T-cell (primary cell): ENCODE measurements around the gene TJAP1. TPM values are rescaled to one million over a fixed set of nuclear protein-coding genes. Genes with fewer than 3 reads are reported as not detected.

Source experiments
- ATAC-seq, 4 experiments: fragments of 200-7000 bp in 3 of 4; fragments of 150-1000 bp in 1 of 4; cut with Tn5 transposase; replicated peaks in 1 of 4; 1 replicate in 3 of 4; 2 replicates in 1 of 4; pipeline ENCODE4 v1.10.0; 2021; ENCODE audit warnings: moderate library complexity in 3 of 4, mild to moderate bottlenecking in 2 of 4, moderate number of reproducible peaks in 1 of 4
- CTCF ChIA-PET, 2 donors: fragments of 300-600 bp; sonication (Branson Sonifier 250); formaldehyde crosslinking; loops; one replicate each; lab custom pipeline; 2022; ENCODE audit warnings: antibody characterized with exemption in 2 of 2; lab: Charles Lee
- POLR2A ChIA-PET, 2 donors: fragments of 300-600 bp; sonication (Branson Sonifier 250); formaldehyde crosslinking; loops; one replicate each; lab custom pipeline; 2022; ENCODE audit warnings: antibody characterized with exemption in 2 of 2; lab: Charles Lee
- DNase-seq, 35 experiments: peaks; one replicate each; pipeline versions ENCODE4 v3.0.0 to v3.0.0-alpha.2; 2013 to 2023
- H3K27ac ChIP-seq: one replicate; pipeline ENCODE4 v1.5.1; 2013; ENCODE audit warnings: low read length
- H3K27me3 ChIP-seq, 2 experiments: replicated peaks in 1 of 2; 1 replicate in 1 of 2; 2 replicates in 1 of 2; pipeline versions ENCODE4 v1.6.1 to v1.7.0; 2013; ENCODE audit warnings: low read length in 1 of 2, mixed read lengths in 1 of 2; ENCODE audit not compliant: control insufficient read depth in 2 of 2, insufficient read depth in 2 of 2; ENCODE audit errors: extremely low read depth in 1 of 2
- H3K36me3 ChIP-seq, 2 donors: 1 replicate in 1 of 2; 2 replicates in 1 of 2; pipeline versions ENCODE4 v1.6.1 to v1.7.0; 2013; ENCODE audit warnings: low read length in 1 of 2; ENCODE audit not compliant: control insufficient read depth in 2 of 2, insufficient read depth in 1 of 2; ENCODE audit errors: extremely low read depth in 1 of 2
- H3K4me1 ChIP-seq, 2 experiments: 1 replicate in 1 of 2; 2 replicates in 1 of 2; pipeline versions ENCODE4 v1.6.1 to v1.7.0; 2013; ENCODE audit warnings: low read length in 2 of 2, mixed read lengths in 1 of 2; ENCODE audit not compliant: insufficient read depth in 2 of 2, control insufficient read depth in 1 of 2; ENCODE audit errors: extremely low read depth in 1 of 2
- H3K4me3 ChIP-seq, 2 donors: 1 replicate in 1 of 2; 2 replicates in 1 of 2; pipeline versions ENCODE4 v1.5.1 to v1.7.0; 2013; ENCODE audit warnings: mild to moderate bottlenecking in 2 of 2, low read length in 1 of 2, moderate library complexity in 1 of 2; ENCODE audit not compliant: control insufficient read depth in 1 of 2; ENCODE audit errors: extremely low read depth in 1 of 2
- H3K9me3 ChIP-seq: 2 replicates; pipeline ENCODE4 v1.7.0; 2013
- H3K27ac Mint-ChIP-seq, 2 donors: one replicate each; pipeline ENCODE4 v1.8.0; 2020 to 2021; ENCODE audit warnings: mild to moderate bottlenecking in 2 of 2, mixed read lengths in 2 of 2
- H3K27me3 Mint-ChIP-seq, 2 donors: one replicate each; pipeline ENCODE4 v1.8.0; 2021 to 2022; ENCODE audit warnings: mixed read lengths in 2 of 2
- H3K36me3 Mint-ChIP-seq: one replicate; pipeline ENCODE4 v1.8.0; 2021; ENCODE audit warnings: mixed read lengths
- H3K4me1 Mint-ChIP-seq, 3 donors: one replicate each; pipeline ENCODE4 v1.8.0; 2020 to 2022; ENCODE audit warnings: mixed read lengths in 3 of 3, mild to moderate bottlenecking in 1 of 3
- H3K4me3 Mint-ChIP-seq, 3 donors: one replicate each; pipeline ENCODE4 v1.8.0; 2020 to 2022; ENCODE audit warnings: mild to moderate bottlenecking in 3 of 3, mixed read lengths in 3 of 3, moderate library complexity in 3 of 3
- H3K9me3 Mint-ChIP-seq, 3 donors: one replicate each; pipeline ENCODE4 v1.8.0; 2020 to 2022; ENCODE audit warnings: mixed read lengths in 3 of 3
- WGBS: methylation state at CpG from one replicate; pipeline ENCODE4 v1.1.5; 2013; ENCODE audit warnings: missing lambda C conversion rate; ENCODE audit not compliant: insufficient coverage; 5-methylcytosine and 5-hydroxymethylcytosine counted together
- total RNA-seq, 35 experiments: library from RNA in 6 of 35; stranded (reverse) in 6 of 35; fragments of 120-200 nt in 1 of 35; gene quantifications; one replicate each; pipeline versions ENCODE4 v1.2.1 to v1.2.4 and lab custom pipeline; 2013 to 2026

The TJAP1 gene
- total RNA-seq, 5 donors from 2014 or later (not counting 1 experiment from before 2014, with no cell fraction given) = 30.8 to 51.9 (median 50.6) TPM

GRCh38 chr6:43476746-43477145, 624 bp upstream of the TJAP1 start:
- ATAC-seq = peak in 1 of 4 experiments; percentile 5
- Histone ChIP-seq H3K4me3 (peak overlapping the region; percentile 55 to 78), H3K9me3 (no peaks in the 10 kb centered on the region), H3K27me3 (peaks cover 0 to 4% of the 10 kb centered on the region in 2 experiments), H3K4me1 (peaks cover 11 to 18% of the 10 kb centered on the region in 2 experiments), H3K36me3 (no peaks in the 10 kb centered on the region), H3K27ac (peak overlapping the region; percentile 91)
- no peaks in the 10 kb centered on the region for H3K27me3 Mint-ChIP-seq
- H3K4me3 Mint-ChIP-seq = peak overlapping the region; percentile 92 to 99 (median 93)
- H3K9me3 Mint-ChIP-seq = no peaks in the 10 kb centered on the region
- H3K27ac Mint-ChIP-seq = peak overlapping the region; percentile 75 to 94
- H3K36me3 Mint-ChIP-seq = no peaks in the 10 kb centered on the region
- peaks cover 39 to 44% (median 42%) of the 10 kb centered on the region in 3 donors for H3K4me1 Mint-ChIP-seq
- 63% methylated on average over 2 of the region's 2 CpGs for WGBS
- POLR2A ChIA-PET = interaction anchor here in 1 of 2 donors (0.6 kb wide), 3 partner anchors 21 to 233 kb away, joined by 3 to 14 read pairs (median 7); partner anchors contain the start of gene DLK2
- CTCF ChIA-PET = interaction anchor here in 1 of 2 donors (0.6 to 1.4 kb wide), 2 partner anchors 40 to 462 kb away, joined by 3 to 4 read pairs; partner anchors contain the start of genes POLR1C and YIPF3
- DNase-seq = peak in 1 of 35 experiments; percentile 35

- Mint-ChIP-seq H3K36me3 (peaks cover under 1% of the 10 kb centered on the region), H3K27ac (peak overlapping the region; percentile 75 to 94), H3K9me3 (no peaks in the 10 kb centered on the region), H3K4me1 (peaks cover 48 to 54% (median 49%) of the 10 kb centered on the region in 3 donors), H3K4me3 (peak overlapping the region; percentile 92 to 99 (median 93)), H3K27me3 (no peaks in the 10 kb centered on the region)
- WGBS = 23% methylated on average over 2 of the region's 3 CpGs
- H3K9me3 ChIP-seq = no peaks in the 10 kb centered on the region
- no peak for ATAC-seq
- peak overlapping the region; percentile 91 for H3K27ac ChIP-seq
- peak overlapping the region; percentile 69 to 78 for H3K4me3 ChIP-seq
- peaks cover 0 to 2% of the 10 kb centered on the region in 2 donors for H3K36me3 ChIP-seq
- ChIA-PET CTCF (interaction anchor here in 1 of 2 donors (0.5 to 1.4 kb wide), 2 partner anchors 26 to 39 kb away, joined by 3 read pairs; partner anchors contain the start of genes POLR1C and YIPF3), POLR2A (interaction anchor here (0.5 to 1.1 kb wide), 7 partner anchors 15 to 1238 kb away, joined by 3 to 5 read pairs (median 3); partner anchors contain the start of gene PEX6 (in 1 of the 2))
- peaks cover 11 to 18% of the 10 kb centered on the region in 2 experiments for H3K4me1 ChIP-seq
- peak in 3 of 35 experiments; percentile 15 to 33 (median 16) for DNase-seq
- H3K27me3 ChIP-seq = peaks cover 0 to 4% of the 10 kb centered on the region in 2 experiments
Measured at GRCh38 chr6:43478008-43478372, 620 bp downstream of the TJAP1 start.

GRCh38 chr6:43481075-43481474, 3.7 kb downstream of the TJAP1 start:
- DNase-seq (no peak), ATAC-seq (no peak)
- Mint-ChIP-seq H3K27me3 (no peaks in the 10 kb centered on the region), H3K9me3 (no peaks in the 10 kb centered on the region), H3K27ac (no peak overlapping the region), H3K4me3 (no peak overlapping the region), H3K4me1 (peaks cover 55 to 66% (median 60%) of the 10 kb centered on the region in 3 donors), H3K36me3 (peaks cover 11% of the 10 kb centered on the region)
- Histone ChIP-seq H3K27ac (no peak overlapping the region), H3K36me3 (peaks cover 0 to 6% of the 10 kb centered on the region in 2 donors), H3K27me3 (no peaks in the 10 kb centered on the region), H3K4me1 (peaks cover 11 to 18% of the 10 kb centered on the region in 2 experiments), H3K4me3 (no peak overlapping the region), H3K9me3 (no peaks in the 10 kb centered on the region)
- POLR2A ChIA-PET = interaction anchor here (0.6 to 0.7 kb wide), 4 partner anchors 10 to 1260 kb away, joined by 5 to 15 read pairs (median 8); partner anchors contain the start of gene ABCC10 (in 1 of the 2)
- CTCF ChIA-PET = interaction anchor here in 1 of 2 donors (0.6 to 0.9 kb wide), 2 partner anchors 9 to 82 kb away, joined by 3 to 7 read pairs; no protein-coding TSS in a partner anchor
- no CpG with 5 or more reads among the region's 2 CpGs for WGBS

- Histone ChIP-seq H3K27ac (no peak overlapping the region), H3K36me3 (peaks cover 0 to 6% of the 10 kb centered on the region in 2 donors), H3K27me3 (no peaks in the 10 kb centered on the region), H3K4me1 (peaks cover 10 to 17% of the 10 kb centered on the region in 2 experiments), H3K4me3 (no peak overlapping the region), H3K9me3 (no peaks in the 10 kb centered on the region)
- H3K27ac Mint-ChIP-seq = no peak overlapping the region
- ChIA-PET POLR2A (interaction anchor here (0.6 to 0.7 kb wide), 3 partner anchors 55 to 1261 kb away, joined by 7 to 15 read pairs (median 8); partner anchors contain the start of gene ABCC10 (in 1 of the 2)), CTCF (interaction anchor here in 1 of 2 donors (0.6 kb wide), 1 partner anchor 8 kb away, joined by 7 read pairs; no protein-coding TSS in a partner anchor)
- no peak for ATAC-seq
- DNase-seq = no peak
- H3K27me3 Mint-ChIP-seq = no peaks in the 10 kb centered on the region
- no peaks in the 10 kb centered on the region for H3K9me3 Mint-ChIP-seq
- no peak overlapping the region for H3K4me3 Mint-ChIP-seq
- peaks cover 11% of the 10 kb centered on the region for H3K36me3 Mint-ChIP-seq
- peaks cover 51 to 63% (median 57%) of the 10 kb centered on the region in 3 donors for H3K4me1 Mint-ChIP-seq
- 95% methylated on average over 4 of the region's 11 CpGs for WGBS
Measured at GRCh38 chr6:43481591-43482236, 4.3 kb downstream of the TJAP1 start.

GRCh38 chr6:43488667-43489276, 11.4 kb downstream of the TJAP1 start:
- Mint-ChIP-seq H3K9me3 (no peaks in the 10 kb centered on the region), H3K27ac (no peak overlapping the region), H3K4me3 (no peak overlapping the region), H3K4me1 (peaks cover 19 to 40% (median 27%) of the 10 kb centered on the region in 3 donors), H3K36me3 (peaks cover 14% of the 10 kb centered on the region), H3K27me3 (no peaks in the 10 kb centered on the region)
- Histone ChIP-seq H3K27me3 (no peaks in the 10 kb centered on the region), H3K27ac (no peak overlapping the region), H3K4me1 (peaks cover 0 to 18% of the 10 kb centered on the region in 2 experiments), H3K36me3 (peaks cover 0 to 22% of the 10 kb centered on the region in 2 donors), H3K9me3 (no peaks in the 10 kb centered on the region), H3K4me3 (no peak overlapping the region)
- CTCF ChIA-PET = interaction anchor here in 1 of 2 donors (0.7 kb wide), 1 partner anchor 18 kb away, joined by 3 read pairs; no protein-coding TSS in a partner anchor
- DNase-seq (no peak), ATAC-seq (no peak)
- POLR2A ChIA-PET = no interaction called here
- WGBS = 91% methylated on average over 2 of the region's 4 CpGs
